PC-3 (cell line): ENCODE measurements around the gene WDR27.

Experiments used
- EZH2 ChIP-seq: fragments of 300-600 bp; sonication (generic); IDR thresholded peaks from one replicate; pipeline ENCODE4 v1.6.1; 2017; ENCODE audit warnings: antibody characterized with exemption, mild to moderate bottlenecking, low read length; ENCODE audit not compliant: unreplicated experiment
- EZH2phosphoT487 ChIP-seq: fragments of 300-600 bp; sonication (generic); IDR thresholded peaks from 2 replicates; pipeline ENCODE4 v1.6.1; 2018; ENCODE audit warnings: mild to moderate bottlenecking, antibody characterized with exemption, low read length, borderline replicate concordance
- TF ChIP-seq, protein P1 (sequence below): fragments of 300-600 bp; sonication (generic); conservative IDR thresholded peaks from 2 replicates; pipeline ENCODE4 v1.5.1; 2017; ENCODE audit warnings: antibody characterized with exemption, low read depth, mild to moderate bottlenecking, low read length

GRCh38 chr6:169719117-169719516 lies 17.3 kb upstream of the WDR27 start:
- TF ChIP-seq, protein P1, sequence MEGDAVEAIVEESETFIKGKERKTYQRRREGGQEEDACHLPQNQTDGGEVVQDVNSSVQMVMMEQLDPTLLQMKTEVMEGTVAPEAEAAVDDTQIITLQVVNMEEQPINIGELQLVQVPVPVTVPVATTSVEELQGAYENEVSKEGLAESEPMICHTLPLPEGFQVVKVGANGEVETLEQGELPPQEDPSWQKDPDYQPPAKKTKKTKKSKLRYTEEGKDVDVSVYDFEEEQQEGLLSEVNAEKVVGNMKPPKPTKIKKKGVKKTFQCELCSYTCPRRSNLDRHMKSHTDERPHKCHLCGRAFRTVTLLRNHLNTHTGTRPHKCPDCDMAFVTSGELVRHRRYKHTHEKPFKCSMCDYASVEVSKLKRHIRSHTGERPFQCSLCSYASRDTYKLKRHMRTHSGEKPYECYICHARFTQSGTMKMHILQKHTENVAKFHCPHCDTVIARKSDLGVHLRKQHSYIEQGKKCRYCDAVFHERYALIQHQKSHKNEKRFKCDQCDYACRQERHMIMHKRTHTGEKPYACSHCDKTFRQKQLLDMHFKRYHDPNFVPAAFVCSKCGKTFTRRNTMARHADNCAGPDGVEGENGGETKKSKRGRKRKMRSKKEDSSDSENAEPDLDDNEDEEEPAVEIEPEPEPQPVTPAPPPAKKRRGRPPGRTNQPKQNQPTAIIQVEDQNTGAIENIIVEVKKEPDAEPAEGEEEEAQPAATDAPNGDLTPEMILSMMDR, result no peak
- TF ChIP-seq EZH2phosphoT487 (no peak), EZH2 (no peak)
